ENCODE data around the gene SPARC.

- TF ChIP-seq CTCF (IDR thresholded peaks at IDR 0.05), result no peak
- no peak for TF ChIP-seq POLR2A (IDR thresholded peaks at IDR 0.05)
These were observed 59.1 kb downstream of the SPARC start for GRCh38 chr5:151627650-151628049.

Data from Peyer's patch (tissue), 4 donors.